AG04450 (cell line): ENCODE measurements around the gene CSTB. TPM values are rescaled to one million over a fixed set of nuclear protein-coding genes. Genes with fewer than 3 reads are reported as not detected.

Source experiments
- CTCF ChIA-PET: fragments of 300-600, 350-600 bp; formaldehyde crosslinking; extraction: SDS; loops from one replicate; lab custom pipeline; 2022; ENCODE audit warnings: antibody characterized with exemption, inconsistent platforms; lab: Charles Lee
- POLR2A ChIA-PET: fragments of 350-600 bp; formaldehyde crosslinking; extraction: SDS; loops from one replicate; lab custom pipeline; 2021; ENCODE audit warnings: antibody characterized with exemption, inconsistent platforms; lab: Yijun Ruan, JAX
- DNase-seq: peaks from one replicate; pipeline ENCODE4 v3.0.0-alpha.2; 2011; ENCODE audit warnings: low read depth, low spot score
- H3K27ac ChIP-seq: one replicate; pipeline ENCODE4 v1.5.1; 2012; ENCODE audit warnings: low read depth, low read length, control low read depth
- H3K27me3 ChIP-seq: one replicate; pipeline ENCODE4 v1.6.0; 2012; ENCODE audit warnings: low read length; ENCODE audit not compliant: control insufficient read depth, insufficient read depth
- H3K4me3 ChIP-seq: 2 replicates; pipeline ENCODE4 v1.5.1; 2011; ENCODE audit warnings: mild to moderate bottlenecking, low read depth, low read length, control low read depth
- H3K9me3 ChIP-seq: 2 replicates; pipeline ENCODE4 v1.5.1; 2012; ENCODE audit warnings: low read length; ENCODE audit not compliant: control insufficient read depth, insufficient read depth
- CTCF ChIP-seq: IDR thresholded peaks from 2 replicates; pipeline ENCODE4 v1.5.1; 2011; ENCODE audit warnings: low read depth, low read length, control low read depth, inconsistent platforms
- polyA plus RNA-seq: library from polyadenylated mRNA; depleted of rRNA; stranded (reverse); fragments of >200 nt; gene quantifications from 2 replicates; pipeline ENCODE4 v1.2.3, GENCODE V29; 2011

Gene CSTB
- polyA plus RNA-seq, 1 experiment: 54.3 TPM

GRCh38 chr21:43735236-43736091 lies 40.6 kb downstream of the CSTB start:
- Histone ChIP-seq H3K4me3 (no peak overlapping the region), H3K9me3 (peaks cover 8% of the 10 kb centered on the region; the same call in 1 of the 2 replicates), H3K27ac (peak overlapping the region; percentile 21), H3K27me3 (no peaks in the 10 kb centered on the region)
- POLR2A ChIA-PET: interaction anchor here (0.6 kb wide), 1 partner anchor 9 kb away, joined by 3 read pairs; no protein-coding TSS in a partner anchor
- DNase-seq: no peak
- no peak for TF ChIP-seq CTCF
- CTCF ChIA-PET: interaction anchor here (1.4 kb wide), 1 partner anchor 240 kb away, joined by 5 read pairs; no protein-coding TSS in a partner anchor

GRCh38 chr21:43734928-43735229 lies 41.2 kb downstream of the CSTB start:
- Histone ChIP-seq H3K9me3 (peaks cover 8% of the 10 kb centered on the region; the same call in 1 of the 2 replicates), H3K4me3 (no peak overlapping the region), H3K27me3 (no peaks in the 10 kb centered on the region), H3K27ac (peak overlapping the region; percentile 31)
- CTCF ChIA-PET: interaction anchor here (1.4 kb wide), 1 partner anchor 240 kb away, joined by 5 read pairs; no protein-coding TSS in a partner anchor
- no peak for DNase-seq
- POLR2A ChIA-PET: no interaction called here
- TF ChIP-seq CTCF: no peak

- CTCF ChIA-PET: interaction anchor here (1.4 kb wide), 1 partner anchor 241 kb away, joined by 5 read pairs; no protein-coding TSS in a partner anchor
- TF ChIP-seq CTCF: no peak
- peak overlapping the region; percentile 31 for H3K27ac ChIP-seq
Measured at GRCh38 chr21:43734131-43734927, 41.8 kb downstream of the CSTB start.

GRCh38 chr21:43733529-43734071 lies 42.5 kb downstream of the CSTB start:
- CTCF ChIA-PET: no interaction called here
- POLR2A ChIA-PET: interaction anchor here (0.9 kb wide), 1 partner anchor 14 kb away, joined by 5 read pairs; the partner anchor contains the start of gene PDXK
- H3K4me3 ChIP-seq: 0 out of 2 replicates have a peak overlapping the region, but pooled peaks have one; percentile 10
- DNase-seq: no peak
- H3K27me3 ChIP-seq: no peaks in the 10 kb centered on the region
- no peak overlapping the region for H3K27ac ChIP-seq
- TF ChIP-seq CTCF: no peak
- peaks cover 8% of the 10 kb centered on the region; the same call in 1 of the 2 replicates for H3K9me3 ChIP-seq

More at GRCh38 chr21:43734131-43734927, 41.8 kb downstream of the CSTB start:
- DNase-seq: no peak
- Histone ChIP-seq H3K27me3 (no peaks in the 10 kb centered on the region), H3K4me3 (no peak overlapping the region), H3K9me3 (peaks cover 8% of the 10 kb centered on the region; the same call in 1 of the 2 replicates)
- POLR2A ChIA-PET: interaction anchor here (0.9 kb wide), 1 partner anchor 15 kb away, joined by 5 read pairs; the partner anchor contains the start of gene PDXK
